Keratinocyte (primary cell): ENCODE data around the gene FIGNL1.

Source experiments
- CTCF ChIP-seq, 3 experiments: IDR thresholded peaks in 1 of 3; conservative IDR thresholded peaks in 1 of 3; optimal IDR thresholded peaks in 1 of 3; 2 replicates in 2 of 3; 3 replicates in 1 of 3; pipeline versions ENCODE3 to v1.5.1; 2011; ENCODE audit warnings: low read length in 3 of 3, mild to moderate bottlenecking in 3 of 3, moderate library complexity in 2 of 3, control low read depth in 1 of 3, inconsistent platforms in 1 of 3; ENCODE audit not compliant: insufficient read depth in 2 of 3; ENCODE audit errors: extremely low read depth in 1 of 3
- EZH2 ChIP-seq: IDR thresholded peaks from one replicate; pipeline ENCODE4 v1.6.1; 2012; ENCODE audit warnings: inconsistent platforms, mild to moderate bottlenecking, low read length, moderate library complexity

- TF ChIP-seq CTCF (optimal IDR thresholded peaks at IDR 0.05 in 1 of 3, IDR thresholded peaks at IDR 0.05 in 1 of 3, conservative IDR thresholded peaks at IDR 0.05 in 1 of 3; ENCODE audit: extremely low read depth in 1 of 3, insufficient read depth in 2 of 3, low read length in 3 of 3) (no peak), EZH2 (no peak)
These were observed 24.4 kb upstream of the FIGNL1 start for GRCh38 chr7:50474382-50475160.
